MCF 10A (cell line): ENCODE data around the gene MYO5A. TPM values are rescaled to one million over a fixed set of nuclear protein-coding genes. Genes with fewer than 3 reads are reported as not detected.
A peak's percentile ranks its signal among the peaks of the same experiment; 100 is the strongest.

Experiments used
- BruUV-seq: library from RNA; stranded (reverse); fragments of 400-500 nt; replicated peaks from 2 replicates; lab custom pipeline; 2021; lab: Mats Ljungman, UMichigan
- CTCF ChIA-PET: fragments of 300-600 bp; sonication (Branson Sonifier 250); formaldehyde crosslinking; extraction: SDS; loops from one replicate; lab custom pipeline; 2021; ENCODE audit warnings: antibody characterized with exemption, inconsistent platforms; lab: Yijun Ruan, JAX
- POLR2A ChIA-PET: fragments of 300-600, 350-650 bp; sonication (Branson Sonifier 250); formaldehyde crosslinking; extraction: SDS; loops from one replicate; lab custom pipeline; 2020; ENCODE audit warnings: antibody characterized with exemption, inconsistent platforms; lab: Yijun Ruan, JAX
- DNase-seq: peaks from one replicate; pipeline ENCODE4 v3.0.0-alpha.2; 2018; ENCODE audit not compliant: unreplicated experiment
- H3K27ac Mint-ChIP-seq: one replicate; pipeline ENCODE4 v1.8.0; 2022; ENCODE audit warnings: mild to moderate bottlenecking, low read depth, mixed read lengths; ENCODE audit not compliant: unreplicated experiment
- H3K27me3 Mint-ChIP-seq: one replicate; pipeline ENCODE4 v1.8.0; 2022; ENCODE audit warnings: mixed read lengths; ENCODE audit not compliant: insufficient read depth, unreplicated experiment
- H3K36me3 Mint-ChIP-seq: one replicate; pipeline ENCODE4 v1.8.0; 2022; ENCODE audit warnings: mild to moderate bottlenecking, moderate library complexity, mixed read lengths; ENCODE audit not compliant: insufficient read depth, unreplicated experiment
- H3K4me1 Mint-ChIP-seq: one replicate; pipeline ENCODE4 v1.8.0; 2022; ENCODE audit warnings: mixed read lengths; ENCODE audit not compliant: insufficient read depth, unreplicated experiment
- H3K4me3 Mint-ChIP-seq: one replicate; pipeline ENCODE4 v1.8.0; 2022; ENCODE audit warnings: mild to moderate bottlenecking, moderate library complexity, mixed read lengths; ENCODE audit not compliant: unreplicated experiment
- H3K9me3 Mint-ChIP-seq: one replicate; pipeline ENCODE4 v1.8.0; 2022; ENCODE audit warnings: mixed read lengths; ENCODE audit not compliant: unreplicated experiment
- CTCF ChIP-seq: fragments of 200-600 bp; IDR thresholded peaks from one replicate; pipeline ENCODE4 v1.8.0; 2022; ENCODE audit warnings: antibody characterized with exemption, mild to moderate bottlenecking; ENCODE audit not compliant: unreplicated experiment
- intact Hi-C: fragments of 100-400 bp; cut with micrococcal nuclease; formaldehyde crosslinking; loops from 2 replicates; pipeline ENCODE4 v1.14.1; 2022
- total RNA-seq: library from RNA; stranded (reverse); gene quantifications from 2 replicates; pipeline ENCODE4 v1.2.3, GENCODE V29; 2022

MYO5A gene
- total RNA-seq, 1 experiment from 2014 or later, result 28.9 TPM

GRCh38 chr15:52563501-52564060 is 34.9 kb upstream of the MYO5A start:
- H3K27ac Mint-ChIP-seq, result no peak overlapping the region
- POLR2A ChIA-PET, result interaction anchor here (0.6 to 2.9 kb wide), 6 partner anchors 10 to 1097 kb away, joined by 3 to 7 read pairs (median 4); partner anchors contain the start of gene MYO5A
- no peaks in the 10 kb centered on the region for H3K27me3 Mint-ChIP-seq
- H3K4me3 Mint-ChIP-seq, result no peak overlapping the region
- CTCF ChIA-PET, result interaction anchor here (0.5 to 1.7 kb wide), 5 partner anchors 33 to 337 kb away, joined by 3 to 12 read pairs (median 3); partner anchors contain the start of gene ATOSA
- no peaks in the 10 kb centered on the region for H3K9me3 Mint-ChIP-seq
- BruUV-seq, result no TSS peak
- no peak for TF ChIP-seq CTCF
- peaks cover 42% of the 10 kb centered on the region for H3K36me3 Mint-ChIP-seq
- no peak for DNase-seq
- intact Hi-C loops, result loop anchor here (10.0 kb wide), 1 partner anchor 171 kb away; no protein-coding TSS in a partner anchor
- H3K4me1 Mint-ChIP-seq, result peaks cover 34% of the 10 kb centered on the region

GRCh38 chr15:52559575-52559974 is 30.9 kb upstream of the MYO5A start:
- intact Hi-C loops, result loop anchor here (1.0 kb wide), 1 partner anchor 9 kb away; no protein-coding TSS in a partner anchor
- ChIA-PET CTCF (interaction anchor here (0.5 to 1.7 kb wide), 4 partner anchors 31 to 250 kb away, joined by 3 to 4 read pairs (median 3); partner anchors contain the start of gene MYO5A), POLR2A (interaction anchor here (0.5 to 2.7 kb wide), 9 partner anchors 9 to 539 kb away, joined by 3 to 12 read pairs (median 5); partner anchors contain the start of genes ARPP19, ATOSA and MYO5A)
- peak overlapping the region; percentile 88 for H3K27ac Mint-ChIP-seq
- H3K4me3 Mint-ChIP-seq, result peak overlapping the region; percentile 61
- H3K27me3 Mint-ChIP-seq, result no peaks in the 10 kb centered on the region
- H3K4me1 Mint-ChIP-seq, result peaks cover 36% of the 10 kb centered on the region
- H3K36me3 Mint-ChIP-seq, result peaks cover 48% of the 10 kb centered on the region
- TF ChIP-seq CTCF, result no peak
- BruUV-seq, result no TSS peak
- H3K9me3 Mint-ChIP-seq, result no peaks in the 10 kb centered on the region
- DNase-seq, result no peak

- intact Hi-C loops, result loop anchor here (1.0 kb wide), 1 partner anchor 9 kb away; no protein-coding TSS in a partner anchor
- Mint-ChIP-seq H3K4me1 (peaks cover 36% of the 10 kb centered on the region), H3K27ac (peak overlapping the region; percentile 88), H3K4me3 (peak overlapping the region; percentile 61), H3K27me3 (no peaks in the 10 kb centered on the region), H3K9me3 (no peaks in the 10 kb centered on the region), H3K36me3 (peaks cover 49% of the 10 kb centered on the region)
- no peak for DNase-seq
- no peak for TF ChIP-seq CTCF
- ChIA-PET CTCF (interaction anchor here (0.7 to 1.7 kb wide), 6 partner anchors 127 to 302 kb away, joined by 3 to 5 read pairs (median 4); no protein-coding TSS in a partner anchor), POLR2A (interaction anchor here (0.5 to 2.7 kb wide), 9 partner anchors 10 to 539 kb away, joined by 3 to 12 read pairs (median 5); partner anchors contain the start of genes ARPP19, ATOSA and MYO5A)
- no TSS peak for BruUV-seq
Observed at GRCh38 chr15:52559022-52559421, 30.3 kb upstream of the MYO5A start.

GRCh38 chr15:52558196-52558595 is 29.5 kb upstream of the MYO5A start:
- Mint-ChIP-seq H3K27me3 (no peaks in the 10 kb centered on the region), H3K4me3 (peak overlapping the region; percentile 61), H3K36me3 (peaks cover 47% of the 10 kb centered on the region), H3K27ac (peak overlapping the region; percentile 88), H3K4me1 (peaks cover 41% of the 10 kb centered on the region), H3K9me3 (no peaks in the 10 kb centered on the region)
- no TSS peak for BruUV-seq
- ChIA-PET POLR2A (interaction anchor here (0.6 to 2.7 kb wide), 9 partner anchors 9 to 267 kb away, joined by 3 to 11 read pairs (median 4); partner anchors contain the start of genes ATOSA and MYO5A), CTCF (interaction anchor here (0.6 to 0.8 kb wide), 3 partner anchors 27 to 301 kb away, joined by 3 to 5 read pairs (median 3); no protein-coding TSS in a partner anchor)
- TF ChIP-seq CTCF, result no peak
- intact Hi-C loops, result no loop called here
- DNase-seq, result peak; percentile 86
